Adrenal gland (tissue), 5 donors: ENCODE data around the gene RNASE13.

Experiments
- CTCF ChIP-seq, 6 experiments: fragments of 450-650 bp in 4 of 6; fragments of 200-600 bp in 2 of 6; sonication (generic) in 1 of 6; IDR thresholded peaks; 1 replicate in 5 of 6; 2 replicates in 1 of 6; pipeline versions ENCODE4 v1.5.1 to v1.8.0; 2016 to 2021; ENCODE audit warnings: antibody characterized with exemption in 6 of 6, mild to moderate bottlenecking in 2 of 6, moderate library complexity in 1 of 6
- POLR2A ChIP-seq, 2 donors: fragments of 450-650 bp; IDR thresholded peaks; one replicate each; pipeline ENCODE4 v1.6.1; 2017; ENCODE audit warnings: antibody characterized with exemption in 2 of 2, mild to moderate bottlenecking in 2 of 2, moderate library complexity in 1 of 2
- donor health status: DM: no; HTN: no; CAD: no.

- TF ChIP-seq CTCF (IDR thresholded peaks at IDR 0.05) (no peak), POLR2A (IDR thresholded peaks at IDR 0.05) (no peak)
These were observed 21.0 kb upstream of the RNASE13 start for GRCh38 chr14:21055432-21056117.
